GM19397 (cell line): ENCODE results near the gene SESN3.
"Not testable (repeated sequence)": the region's sequence is repeated elsewhere in the genome, so short reads cannot be mapped to it uniquely, and the experiment has no call there.

ENCODE experiments used
- ATAC-seq: cut with Tn5 transposase; IDR thresholded peaks from one replicate; pipeline ENCODE4 v1.9.1; 2021; ENCODE audit warnings: mild to moderate bottlenecking, moderate library complexity; ENCODE audit not compliant: unreplicated experiment

The SESN3 gene

GRCh38 chr11:95153857-95154246 is 77.2 kb downstream of the SESN3 start:
- ATAC-seq, result no peak

DNA sequence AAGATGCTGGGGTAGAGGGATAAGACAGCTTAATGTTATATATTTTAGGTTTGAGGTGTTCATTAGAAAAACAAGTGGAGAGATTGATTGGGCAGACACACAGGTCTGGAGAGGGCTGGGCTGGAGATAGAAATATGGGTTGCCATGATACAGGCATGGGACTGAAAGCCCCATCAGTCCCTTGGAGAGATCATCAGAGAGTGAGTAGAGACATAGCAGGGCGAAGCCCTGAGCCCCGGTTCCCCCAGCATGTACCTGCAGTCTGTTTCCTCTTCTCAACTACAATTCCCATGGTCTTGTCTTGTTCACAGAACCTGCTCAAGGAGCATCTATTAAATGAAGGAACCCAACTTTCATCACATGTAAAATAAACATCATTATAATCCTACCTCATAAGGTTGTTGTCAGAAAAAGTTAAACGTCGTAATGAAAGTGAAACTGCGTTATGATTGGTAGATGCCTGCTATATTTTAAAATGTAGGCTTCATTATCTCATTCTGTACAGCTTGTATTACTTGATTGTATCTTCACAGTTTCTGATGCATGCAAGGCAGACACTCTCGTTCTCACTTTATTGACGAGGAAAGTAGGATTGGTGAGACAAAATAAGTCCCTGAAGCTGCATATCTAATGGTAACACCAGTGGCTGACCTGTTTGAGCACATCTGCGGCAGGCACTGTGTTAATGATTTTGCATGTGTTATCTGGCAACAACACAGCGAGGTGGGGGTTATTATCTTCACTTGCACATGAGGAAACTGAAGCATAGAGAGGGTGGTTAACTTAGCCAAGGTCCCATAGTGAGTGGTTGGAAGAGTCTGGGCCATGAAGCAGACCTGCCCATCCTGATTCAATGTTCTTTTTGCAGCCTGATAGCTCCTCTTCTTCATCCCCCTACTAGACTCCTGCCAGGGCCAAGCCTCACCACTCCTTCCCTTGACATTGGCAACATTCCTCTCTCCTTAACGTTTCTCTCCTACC is 77.8 kb downstream of the SESN3 start:
- ATAC-seq, result no peak

DNA sequence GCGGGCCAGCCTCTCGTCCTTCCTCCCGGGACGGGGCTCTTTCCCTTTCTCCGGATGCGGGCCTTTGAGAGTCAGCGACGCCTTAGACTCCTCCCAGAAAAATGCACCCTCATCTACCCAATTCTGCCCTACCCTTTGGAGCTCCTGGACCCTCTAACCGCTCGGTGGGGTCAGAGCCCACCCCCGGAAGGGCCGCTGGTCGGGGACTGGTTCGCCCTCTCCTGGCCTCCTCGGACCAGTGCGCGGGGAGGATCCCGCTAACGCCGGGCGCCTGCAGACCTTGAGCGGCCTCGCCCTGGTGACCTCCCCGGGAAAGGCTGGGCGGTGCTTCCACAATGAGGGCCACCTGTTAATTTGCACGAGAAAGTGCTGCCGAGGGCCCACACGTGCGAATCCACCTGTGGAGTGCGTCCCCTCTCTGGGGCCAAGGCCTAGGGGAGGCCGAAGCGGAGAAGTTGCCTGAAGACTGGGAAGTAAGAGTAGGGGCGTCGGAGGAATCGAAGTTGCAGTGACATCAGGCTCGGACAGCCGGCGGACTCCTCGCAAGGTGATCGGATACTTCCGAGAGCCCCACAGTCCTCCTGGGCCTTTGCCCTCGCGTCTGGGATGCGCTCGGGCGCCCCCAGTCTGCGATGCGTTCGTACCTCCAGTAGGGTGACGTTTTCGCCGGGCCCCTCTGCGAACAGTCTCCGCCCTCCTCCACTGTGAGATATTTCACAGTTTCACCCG is 79.9 kb downstream of the SESN3 start:
- ATAC-seq, result peak; percentile 85

DNA sequence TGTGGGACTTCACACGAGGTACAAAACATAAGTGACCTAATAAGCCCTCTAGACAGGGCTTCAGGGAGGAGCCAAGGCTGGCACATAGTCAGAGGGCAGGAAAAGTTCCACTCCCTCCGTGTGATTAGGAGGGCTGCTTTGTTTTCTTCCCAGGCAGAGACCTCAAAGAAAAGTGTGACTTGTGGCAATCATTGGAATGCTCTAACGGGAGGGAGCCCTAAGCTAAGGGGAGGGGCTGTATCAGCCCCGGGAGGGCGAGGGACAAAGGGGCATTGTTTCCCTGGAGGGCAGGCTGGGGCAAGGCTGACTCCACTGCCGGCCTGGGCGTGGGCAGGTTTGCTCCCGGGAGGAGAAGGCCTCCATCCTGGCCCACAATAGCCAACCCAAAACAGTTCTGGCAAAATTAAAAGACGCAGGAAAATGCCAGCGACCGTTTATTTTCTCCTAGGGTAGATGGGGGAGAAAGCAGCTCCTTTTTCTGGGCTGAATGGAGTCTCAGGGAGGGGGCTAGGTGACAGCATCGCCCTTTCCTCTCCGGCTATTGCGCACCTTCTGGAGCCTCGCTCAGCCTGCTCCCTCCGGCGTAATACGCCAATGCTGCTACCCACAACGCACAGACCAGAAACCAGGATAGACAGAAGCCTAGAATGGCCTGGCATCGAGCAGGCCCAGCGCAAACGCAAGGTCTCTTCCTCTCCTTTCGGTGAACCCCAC is 81.2 kb downstream of the SESN3 start:
- no peak for ATAC-seq

- ATAC-seq, result no peak
Measured at GRCh38 chr11:95148938-95149337, 82.1 kb downstream of the SESN3 start.

- no peak for ATAC-seq
Measured at GRCh38 chr11:95148406-95148805, 82.6 kb downstream of the SESN3 start.

GRCh38 chr11:95147364-95147905 is 83.6 kb downstream of the SESN3 start:
- no peak for ATAC-seq

DNA sequence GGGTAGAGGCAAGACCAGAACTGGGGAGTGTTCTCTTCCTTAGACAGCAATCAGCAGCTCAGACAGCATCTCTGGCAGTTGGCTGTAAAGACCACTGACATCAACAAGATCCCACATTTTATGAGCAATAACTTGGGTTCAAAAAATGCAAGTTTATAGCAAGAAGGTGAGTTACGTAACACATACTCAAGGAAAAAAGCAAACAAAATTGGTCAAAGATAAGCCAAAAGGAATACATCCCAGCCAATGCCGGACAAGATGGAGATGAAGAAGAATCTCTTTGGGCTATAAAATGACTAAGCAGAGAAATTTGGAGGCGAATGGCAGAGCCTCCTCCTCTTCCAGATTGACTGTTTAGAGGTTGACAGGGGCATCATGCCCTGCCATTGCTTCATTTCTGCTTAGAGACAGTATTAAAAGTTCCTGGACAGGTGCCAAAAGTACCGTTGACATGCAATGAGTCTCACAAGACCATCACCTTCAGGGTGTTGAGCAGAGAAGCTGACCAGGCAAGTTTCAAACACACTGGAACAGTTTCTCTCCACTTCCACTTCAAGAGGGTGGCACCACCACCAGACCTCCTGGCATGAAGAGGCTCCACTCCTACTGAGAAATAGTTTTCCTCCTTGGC is 85.5 kb downstream of the SESN3 start:
- no peak for ATAC-seq

- ATAC-seq, result no peak
Measured at GRCh38 chr11:95144313-95145235, 86.4 kb downstream of the SESN3 start.

DNA sequence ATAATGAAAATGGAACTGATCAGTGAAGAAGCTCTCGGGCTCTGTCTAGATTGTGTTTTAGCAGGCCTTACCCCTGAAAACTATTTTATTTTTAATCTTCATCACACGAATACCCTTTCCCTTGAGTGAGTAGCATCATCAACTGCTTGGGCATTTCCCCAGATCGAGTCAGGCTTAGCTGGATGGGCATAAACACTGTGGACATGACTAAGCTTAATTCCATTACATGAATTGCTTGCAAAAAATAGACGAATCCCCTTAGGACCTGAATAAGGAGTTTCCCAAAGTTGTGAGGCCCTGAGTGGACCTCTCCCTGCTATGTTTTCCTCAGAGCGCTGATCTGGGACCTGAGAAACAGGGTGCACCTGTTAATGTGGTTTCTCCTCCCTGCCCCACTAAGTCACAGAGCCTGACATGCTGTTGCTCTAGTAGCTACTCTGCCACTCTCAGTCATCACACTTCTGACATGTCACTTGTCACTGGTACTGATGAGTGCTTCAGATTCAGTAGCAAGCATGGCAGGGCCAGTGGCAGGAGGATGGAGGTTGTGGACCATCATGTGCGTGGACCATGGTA is 87.8 kb downstream of the SESN3 start:
- no peak for ATAC-seq

GRCh38 chr11:95142431-95142830 is 88.6 kb downstream of the SESN3 start:
- no peak for ATAC-seq

- ATAC-seq, result no peak
Measured at GRCh38 chr11:95140397-95141033, 90.5 kb downstream of the SESN3 start.

DNA sequence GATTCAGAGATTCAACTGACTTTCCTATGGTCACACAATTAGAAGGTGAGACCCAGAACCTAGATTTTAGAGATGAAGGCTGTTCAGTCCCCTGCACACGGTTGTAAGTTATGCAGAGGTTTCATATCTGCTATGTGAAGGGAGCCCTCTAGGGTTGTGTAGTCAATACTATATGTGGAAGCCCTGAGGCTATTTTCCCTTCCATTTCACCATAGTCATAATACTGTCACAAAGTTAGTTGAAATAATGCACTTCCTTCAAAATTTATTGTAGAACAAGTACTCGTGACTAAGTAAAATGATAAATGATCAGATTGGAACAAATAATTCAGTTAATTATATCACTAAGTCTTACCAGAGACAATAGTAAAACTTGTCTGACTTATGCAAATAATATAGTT is 92.6 kb downstream of the SESN3 start:
- peak; percentile 74 for ATAC-seq

- ATAC-seq, result no peak
Measured at GRCh38 chr11:95137299-95137698, 93.7 kb downstream of the SESN3 start.

- not testable (repeated sequence) for ATAC-seq
Measured at GRCh38 chr11:95136747-95137146, 94.3 kb downstream of the SESN3 start.

DNA sequence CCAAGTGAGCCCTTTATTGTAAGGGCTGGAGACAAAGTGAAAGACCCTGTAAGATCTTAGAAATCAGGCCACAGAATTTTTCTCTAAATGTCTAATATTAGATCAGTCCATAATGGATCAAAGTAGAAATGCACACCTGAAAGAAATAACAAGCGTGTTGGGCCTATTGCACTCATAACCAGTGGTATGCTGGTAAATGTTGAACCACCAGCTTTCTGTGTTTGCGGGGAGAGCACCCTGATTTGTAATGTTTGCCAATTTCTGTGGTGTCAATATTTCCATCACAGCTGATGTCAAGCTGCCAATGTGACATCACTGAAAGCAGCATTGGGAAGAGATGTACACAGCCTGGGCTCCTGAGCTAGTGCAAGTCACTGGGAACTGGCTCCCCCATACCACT is 95.1 kb downstream of the SESN3 start:
- ATAC-seq, result no peak

- no peak for ATAC-seq
Measured at GRCh38 chr11:95135155-95135554, 95.8 kb downstream of the SESN3 start.

- ATAC-seq, result no peak
Measured at GRCh38 chr11:95134491-95134890, 96.5 kb downstream of the SESN3 start.

DNA sequence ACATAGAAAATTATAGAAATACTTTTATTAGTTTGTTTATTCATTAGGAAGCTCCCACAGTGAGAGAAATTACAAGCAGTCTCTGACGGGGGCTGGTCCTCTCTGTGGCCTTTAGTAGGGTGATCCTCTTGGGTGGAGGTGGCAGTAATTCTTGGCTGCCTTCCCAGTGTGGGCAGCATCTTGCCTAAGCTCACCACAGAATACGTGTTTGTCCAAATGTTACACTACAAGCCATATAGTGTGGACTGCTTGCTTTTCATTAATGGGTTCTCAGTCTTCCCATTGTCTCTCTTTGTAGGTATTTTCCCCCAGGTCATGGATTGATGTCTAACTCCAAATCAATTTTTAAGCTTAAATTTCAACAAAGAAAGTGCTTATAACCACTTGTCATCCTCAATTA is 98.0 kb downstream of the SESN3 start:
- no peak for ATAC-seq
